C4-2B (cell line): ENCODE measurements around the gene ZP1.

ENCODE experiments used
- CTCF ChIP-seq: fragments of 450-650 bp; conservative IDR thresholded peaks from 2 replicates; pipeline ENCODE4 v1.5.1; 2017; ENCODE audit warnings: mild to moderate bottlenecking
- ZFX ChIP-seq: fragments of 450-650 bp; IDR thresholded peaks from 2 replicates; pipeline ENCODE4 v1.6.1; 2017

GRCh38 chr11:60871378-60872061 lies 4.2 kb downstream of the ZP1 start:
- no peak for TF ChIP-seq CTCF
- no peak for TF ChIP-seq ZFX
